GM18867 (cell line): Measurements from ENCODE around the gene LNX1.

ENCODE experiments used
- ATAC-seq: cut with Tn5 transposase; IDR thresholded peaks from one replicate; pipeline ENCODE4 v1.9.1; 2021; ENCODE audit warnings: mild to moderate bottlenecking, moderate library complexity; ENCODE audit not compliant: unreplicated experiment

Gene LNX1

GRCh38 chr4:53575552-53575951 lies 15.7 kb downstream of the LNX1 start:
- no peak for ATAC-seq

- ATAC-seq, result no peak
These were observed 16.8 kb downstream of the LNX1 start for GRCh38 chr4:53574528-53574927.

- ATAC-seq, result no peak
These were observed 17.6 kb downstream of the LNX1 start for GRCh38 chr4:53573696-53574095.

GRCh38 chr4:53572600-53572994 lies 18.7 kb downstream of the LNX1 start:
- ATAC-seq, result no peak

- ATAC-seq, result no peak
These were observed 19.2 kb downstream of the LNX1 start for GRCh38 chr4:53571936-53572599.

- ATAC-seq, result peak; percentile 84
These were observed 27.5 kb downstream of the LNX1 start for GRCh38 chr4:53563824-53564223.

GRCh38 chr4:53562409-53562808 lies 28.9 kb downstream of the LNX1 start:
- ATAC-seq, result no peak

- no peak for ATAC-seq
These were observed 32.2 kb downstream of the LNX1 start for GRCh38 chr4:53559021-53559620.

- no peak for ATAC-seq
These were observed 33.1 kb downstream of the LNX1 start for GRCh38 chr4:53558065-53558801.

- ATAC-seq, result no peak
These were observed 33.6 kb downstream of the LNX1 start for GRCh38 chr4:53557669-53558064.

GRCh38 chr4:53556651-53557050 lies 34.6 kb downstream of the LNX1 start:
- no peak for ATAC-seq

GRCh38 chr4:53553486-53554210 lies 37.6 kb downstream of the LNX1 start:
- ATAC-seq, result no peak

GRCh38 chr4:53552711-53553110 lies 38.6 kb downstream of the LNX1 start:
- ATAC-seq, result no peak

- ATAC-seq, result no peak
These were observed 39.3 kb downstream of the LNX1 start for GRCh38 chr4:53551958-53552357.

- ATAC-seq, result no peak
These were observed 39.9 kb downstream of the LNX1 start for GRCh38 chr4:53551281-53551864.

- ATAC-seq, result no peak
These were observed 42.6 kb downstream of the LNX1 start for GRCh38 chr4:53548662-53549061.

GRCh38 chr4:53547983-53548382 lies 43.3 kb downstream of the LNX1 start:
- no peak for ATAC-seq

GRCh38 chr4:53545942-53546581 lies 45.2 kb downstream of the LNX1 start:
- no peak for ATAC-seq

- no peak for ATAC-seq
These were observed 46.0 kb downstream of the LNX1 start for GRCh38 chr4:53545273-53545672.

- no peak for ATAC-seq
These were observed 47.7 kb downstream of the LNX1 start for GRCh38 chr4:53543561-53543960.
